IPS-NIHi7 (cell line): ENCODE results near the gene SLC23A2.
"Not testable (repeated sequence)": the region's sequence is repeated elsewhere in the genome, so short reads cannot be mapped to it uniquely, and the experiment has no call there.

ENCODE experiments used
- DNase-seq: peaks from one replicate; pipeline ENCODE4 v3.0.0; 2012; ENCODE audit warnings: mixed read lengths; ENCODE audit errors: extremely low spot score

The SLC23A2 gene

DNA sequence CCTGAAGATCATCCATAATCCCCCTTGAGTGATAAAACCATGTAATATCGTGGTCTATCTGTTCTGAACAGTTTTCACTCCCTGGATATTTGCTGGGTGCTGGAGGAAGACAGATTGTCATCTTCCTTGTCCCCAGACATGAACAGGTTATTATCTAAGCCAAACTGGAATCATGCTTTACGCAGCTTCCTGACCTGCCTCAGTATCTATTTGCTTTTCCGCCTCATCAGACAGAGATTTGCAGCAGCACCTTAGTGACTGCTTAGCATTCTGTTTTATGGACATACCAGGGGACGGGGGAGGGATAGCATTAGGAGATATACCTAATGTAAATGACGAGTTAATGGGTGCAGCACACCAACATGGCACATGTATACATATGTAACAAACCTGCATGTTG lies 124.6 kb downstream of the SLC23A2 start:
- no peak for DNase-seq

DNA sequence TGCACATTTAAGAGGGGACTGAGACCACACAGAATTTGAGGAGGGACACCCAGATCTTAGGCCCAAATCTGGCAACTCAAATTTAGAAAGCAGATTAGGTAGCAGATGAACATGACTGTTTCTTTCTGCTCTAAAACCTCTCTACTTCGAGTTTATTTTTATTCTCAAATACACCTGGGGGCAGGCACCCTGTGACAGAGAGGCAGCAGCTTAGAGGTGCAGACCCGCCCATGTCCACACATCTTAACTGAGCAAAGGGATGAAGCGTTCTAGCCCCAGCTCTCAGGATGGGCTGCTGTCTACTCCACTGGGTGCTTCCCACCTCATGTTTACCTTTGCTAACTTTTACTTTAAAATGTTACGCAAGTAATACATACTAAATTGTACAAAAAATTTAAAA lies 125.0 kb downstream of the SLC23A2 start:
- DNase-seq: no peak

DNA sequence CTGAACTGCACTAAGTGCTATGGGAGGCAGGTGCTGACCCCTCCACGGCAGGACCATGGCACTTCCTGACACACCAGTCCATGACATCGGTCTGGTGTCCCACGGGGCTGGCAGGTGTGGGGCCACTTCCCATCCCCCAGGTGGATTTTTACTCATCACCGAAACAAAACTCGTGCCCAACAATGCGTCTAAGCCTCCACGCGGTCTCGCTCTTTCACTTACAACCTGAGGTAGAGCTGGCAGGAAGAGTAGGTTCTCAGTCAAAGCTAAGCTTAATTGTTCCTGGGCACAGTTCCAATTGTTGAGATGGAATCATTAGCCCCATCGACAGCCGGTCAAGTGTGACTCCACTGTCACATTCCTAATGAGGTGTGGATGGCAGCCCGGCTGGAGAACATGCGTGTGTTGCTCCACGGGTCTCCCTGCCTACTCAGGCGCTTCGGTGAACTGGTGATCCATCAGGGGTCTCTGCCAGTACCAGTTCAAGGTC lies 125.7 kb downstream of the SLC23A2 start:
- no peak for DNase-seq

DNA sequence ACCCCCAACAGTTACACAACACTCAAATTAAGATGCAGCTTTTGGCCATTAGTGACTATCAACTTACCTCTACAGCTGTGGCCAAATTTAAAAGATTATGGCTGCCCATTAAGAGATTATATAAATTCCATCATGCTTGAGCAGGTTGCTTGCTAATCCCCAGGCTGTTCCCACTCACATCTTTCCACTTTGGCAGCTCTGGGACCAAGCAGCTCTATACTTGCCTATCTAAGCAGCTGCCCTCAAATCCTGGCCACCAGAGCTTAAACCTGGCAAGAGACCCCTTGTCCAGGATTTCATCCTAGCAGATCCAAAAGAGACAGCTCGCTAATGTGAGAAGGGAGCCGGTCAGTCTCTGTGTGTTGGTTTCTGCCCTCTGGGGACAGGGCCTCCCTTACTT lies 127.9 kb downstream of the SLC23A2 start:
- no peak for DNase-seq

DNA sequence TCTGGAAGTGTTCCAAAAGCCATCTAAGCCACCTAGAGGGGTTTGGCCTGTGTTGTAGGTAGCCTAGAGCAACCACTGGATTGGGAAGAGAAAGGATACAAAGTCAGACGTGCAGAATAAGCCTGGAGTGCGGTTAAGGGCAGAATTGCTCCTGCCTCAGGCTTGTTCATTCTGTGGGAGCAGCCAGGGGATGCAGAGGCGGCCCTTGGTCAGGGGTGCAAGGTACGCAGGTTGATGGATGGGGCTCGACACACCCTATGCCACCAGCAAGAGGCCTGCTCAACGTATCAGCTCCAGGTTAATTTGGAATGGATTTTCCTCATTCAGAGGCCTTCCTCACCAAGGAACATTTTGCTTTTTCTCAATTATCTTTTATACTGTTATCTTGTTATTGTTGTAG lies 129.8 kb downstream of the SLC23A2 start:
- DNase-seq: no peak

DNA sequence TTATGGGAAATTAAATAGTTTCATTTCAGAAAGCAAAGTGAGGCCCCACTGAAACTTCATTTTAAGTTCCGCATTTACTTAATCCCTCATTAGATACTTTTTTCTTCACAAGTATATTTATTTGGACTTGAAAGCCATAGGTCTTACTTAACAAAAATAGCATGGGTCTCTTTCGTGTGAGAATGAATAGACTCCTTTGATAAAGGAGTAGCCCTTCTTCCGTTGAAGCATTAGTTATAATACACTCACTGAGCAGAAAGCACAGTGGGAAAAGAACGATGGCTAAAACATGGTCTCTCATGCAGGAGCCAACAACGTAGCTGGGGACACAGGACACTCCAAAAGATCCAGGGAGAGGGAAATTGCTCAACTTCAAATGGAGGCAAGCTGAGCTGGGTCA lies 130.4 kb downstream of the SLC23A2 start:
- DNase-seq: no peak

DNA sequence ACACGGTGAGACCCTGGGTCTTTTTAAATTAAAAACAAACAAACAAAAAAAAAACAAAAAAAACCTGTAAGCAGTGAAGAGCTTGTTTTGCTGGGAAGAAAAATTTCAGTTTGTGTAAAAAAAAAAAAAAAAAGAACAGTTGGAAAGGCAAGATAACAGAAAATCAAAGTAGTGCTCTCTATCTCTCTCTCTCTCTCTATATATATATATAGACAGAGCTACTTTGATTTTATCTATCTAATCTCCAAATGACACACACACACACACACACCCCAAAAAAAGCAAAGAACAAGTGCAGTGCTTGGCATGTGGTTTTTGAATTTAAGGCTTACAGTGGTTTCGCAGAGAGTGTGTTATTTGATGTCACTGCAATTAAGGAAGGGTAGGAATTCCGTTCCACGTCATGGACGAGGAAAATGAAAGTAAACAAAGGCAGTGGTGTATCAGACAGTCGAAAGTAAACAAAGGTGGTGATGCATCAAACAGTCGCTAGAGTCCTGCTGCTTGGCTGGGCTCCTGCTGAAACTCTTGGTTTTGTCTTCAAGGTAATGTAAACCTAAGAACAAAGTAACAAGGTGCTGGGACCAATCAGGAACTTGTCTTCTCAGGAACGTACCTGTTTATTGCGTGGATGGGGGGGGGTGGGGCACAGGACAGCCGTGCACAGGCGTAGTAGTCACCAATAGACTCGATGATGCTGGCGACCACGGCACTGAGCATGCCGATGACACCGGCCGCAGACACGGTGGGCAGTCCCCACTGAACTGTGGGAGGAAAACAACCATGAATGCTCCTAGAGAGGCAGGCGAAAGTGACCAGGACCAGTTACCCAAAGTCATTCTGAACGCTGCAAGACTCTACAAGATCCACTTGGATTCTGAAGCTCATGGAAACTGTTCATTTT lies 131.8 kb downstream of the SLC23A2 start:
- no peak for DNase-seq

DNA sequence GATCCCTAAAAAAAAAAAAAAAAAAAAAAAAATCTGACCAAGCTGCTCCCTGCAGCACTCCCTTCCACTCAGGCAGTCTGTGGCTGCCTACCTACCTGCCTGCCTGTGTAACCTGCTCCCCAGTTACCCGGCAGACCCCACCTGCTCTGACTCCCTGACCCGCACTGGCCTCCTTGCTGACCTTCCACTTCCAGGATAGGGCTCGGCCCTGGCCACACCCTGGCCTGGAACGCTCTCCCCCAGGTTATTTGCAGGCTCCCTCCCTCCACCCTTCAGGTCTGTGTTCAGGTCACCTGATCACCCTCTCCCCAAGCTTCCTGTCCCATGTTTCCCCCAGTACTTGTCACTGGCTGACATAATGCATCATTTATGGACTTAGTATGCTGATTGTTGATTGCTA lies 134.3 kb downstream of the SLC23A2 start:
- DNase-seq: no peak

DNA sequence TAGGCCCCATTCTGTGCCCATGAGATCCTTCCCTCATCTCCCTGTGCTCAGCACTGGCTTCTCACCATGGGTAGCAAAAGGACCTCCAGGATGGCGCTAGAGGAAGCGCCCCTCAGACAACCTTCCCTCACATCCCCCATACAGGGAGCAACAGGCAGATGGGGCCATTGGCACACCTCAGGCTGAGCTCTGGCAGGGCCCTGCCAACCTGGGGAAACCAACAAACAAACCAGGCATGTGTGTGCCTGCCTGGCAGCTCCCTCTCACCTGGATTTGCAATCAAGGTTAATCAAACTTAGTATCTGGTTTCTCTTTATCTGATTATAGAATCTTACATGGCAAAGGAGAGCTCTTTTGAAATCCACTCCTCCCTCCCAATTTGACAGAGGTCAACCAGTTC lies 134.9 kb downstream of the SLC23A2 start:
- DNase-seq: no peak

DNA sequence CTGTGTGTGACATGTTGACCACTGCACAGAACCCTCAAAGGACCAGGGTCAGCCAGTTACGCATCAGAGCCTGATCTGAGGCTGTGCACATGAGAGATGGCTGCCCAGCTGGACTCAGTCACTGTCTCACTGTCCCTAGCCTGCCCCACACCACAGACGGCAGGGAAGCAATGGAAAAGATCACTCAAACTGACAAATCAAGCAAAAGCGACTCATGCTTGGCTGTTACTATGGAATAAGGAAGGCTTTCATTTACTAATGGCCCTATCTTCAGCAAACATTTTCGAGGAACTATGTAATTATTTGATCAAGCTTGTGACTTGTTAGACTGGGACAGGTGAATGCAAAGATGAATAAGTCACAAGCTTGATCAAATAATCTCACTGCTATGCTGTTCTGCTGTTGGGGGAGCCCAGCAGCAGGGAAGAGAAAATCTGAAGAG lies 137.0 kb downstream of the SLC23A2 start:
- no peak for DNase-seq

DNA sequence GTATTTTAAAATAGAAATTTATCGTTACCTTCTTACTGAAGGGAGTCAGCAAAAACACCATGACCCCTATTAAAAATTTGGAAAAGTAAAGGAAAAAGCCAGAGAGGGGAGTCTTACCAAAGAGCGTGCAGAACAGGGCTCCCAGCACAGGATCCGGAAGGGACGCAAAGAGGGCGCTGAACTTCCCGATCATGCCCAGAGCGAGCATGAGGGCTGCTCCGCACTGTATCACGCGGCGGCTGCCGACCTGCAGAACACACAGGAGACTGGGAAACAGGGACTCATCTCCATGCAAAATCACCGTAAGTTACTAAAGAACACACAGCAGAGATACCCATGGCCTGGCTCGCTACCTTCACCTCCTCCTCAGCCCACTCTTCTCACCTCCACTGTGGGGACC lies 138.6 kb downstream of the SLC23A2 start:
- no peak for DNase-seq

DNA sequence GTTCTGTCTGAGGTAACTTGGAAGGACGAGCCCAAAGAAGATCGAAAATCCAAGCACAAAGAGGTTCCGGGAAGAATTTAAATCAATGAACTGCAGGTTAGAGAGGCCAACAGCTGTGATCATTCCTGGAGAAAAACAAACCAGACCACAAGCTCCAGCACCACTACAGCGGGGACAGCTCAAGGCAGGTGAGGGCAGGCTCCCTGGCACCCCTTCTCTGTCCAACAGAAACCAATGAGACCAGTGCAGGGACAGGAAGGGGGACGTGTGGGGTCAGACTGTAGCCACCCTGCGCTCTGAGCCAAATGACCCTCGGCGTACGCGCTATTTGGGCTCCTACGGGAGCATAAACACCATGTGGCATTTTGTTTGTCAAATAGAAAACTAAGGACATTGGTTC lies 139.3 kb downstream of the SLC23A2 start:
- DNase-seq: no peak

DNA sequence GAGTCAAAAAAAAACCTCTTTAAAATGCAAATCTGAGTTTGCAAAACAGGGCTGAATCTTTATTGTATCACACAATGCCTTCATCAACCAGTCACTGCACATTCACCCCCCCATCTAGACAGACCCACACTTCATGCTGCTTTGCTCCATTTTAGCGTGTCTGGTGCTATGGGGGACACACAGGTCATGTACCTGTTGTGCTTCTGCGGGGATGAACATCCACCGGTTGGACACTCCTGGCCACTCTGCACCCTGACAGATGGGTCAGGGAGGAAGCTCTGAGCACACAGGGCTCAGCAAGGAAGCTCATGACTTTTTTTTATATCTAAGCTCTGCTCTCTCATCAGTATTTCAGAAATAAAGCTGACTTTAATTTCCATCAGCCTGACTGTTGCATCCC lies 143.3 kb downstream of the SLC23A2 start:
- DNase-seq: no peak

DNA sequence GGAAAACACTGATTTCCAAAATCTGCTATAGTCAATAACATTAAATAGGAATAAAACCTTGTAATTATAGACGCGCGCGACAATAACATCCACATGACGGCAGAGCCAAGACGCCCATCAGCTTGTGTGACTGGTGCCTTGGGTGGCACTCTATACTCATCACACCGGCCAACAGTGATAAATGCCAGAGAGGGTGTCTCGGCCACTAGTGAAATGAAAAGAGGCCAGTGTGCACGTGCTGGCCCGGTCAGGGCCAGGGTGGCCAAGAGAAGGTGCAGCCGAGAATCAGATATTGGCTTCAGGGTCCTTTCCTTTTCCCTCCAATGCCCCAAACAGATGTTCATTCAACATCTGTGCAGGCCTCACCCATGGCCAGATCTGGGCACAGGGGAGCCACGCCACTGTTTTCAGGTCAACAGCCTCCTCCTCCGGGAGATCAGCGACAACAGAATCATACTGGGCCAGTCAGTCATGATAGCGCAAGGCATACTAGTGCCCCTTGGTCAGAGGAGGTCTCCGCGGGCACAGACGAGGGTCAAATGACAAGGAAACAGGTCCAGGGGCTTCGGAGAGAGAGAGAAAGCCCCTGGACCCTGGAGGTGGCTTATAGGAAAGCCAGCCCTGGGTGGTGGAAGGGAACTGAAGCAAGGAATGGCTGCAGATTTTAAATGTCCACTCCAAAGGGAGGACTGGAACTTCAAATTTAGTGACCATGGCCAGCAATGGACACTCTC lies 145.1 kb downstream of the SLC23A2 start:
- DNase-seq: no peak

DNA sequence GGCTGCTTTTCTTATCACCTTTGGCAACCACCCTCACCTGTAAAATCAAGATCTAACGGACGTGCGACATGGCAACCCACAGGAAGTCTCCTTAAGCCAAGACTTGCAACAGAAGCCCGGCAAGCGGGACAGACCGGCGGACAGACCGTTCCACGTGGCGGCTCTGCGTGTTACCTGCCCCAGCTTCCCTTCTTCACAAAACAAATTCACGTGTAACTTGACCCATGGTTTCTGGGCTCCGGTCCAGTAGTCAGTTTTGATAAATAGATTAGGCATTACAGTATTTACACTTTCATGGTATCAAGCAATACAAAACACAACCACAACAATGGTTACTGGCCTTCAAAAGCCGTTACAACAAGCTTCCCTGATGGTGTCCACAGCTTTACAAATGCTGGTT lies 145.8 kb downstream of the SLC23A2 start:
- DNase-seq: no peak

DNA sequence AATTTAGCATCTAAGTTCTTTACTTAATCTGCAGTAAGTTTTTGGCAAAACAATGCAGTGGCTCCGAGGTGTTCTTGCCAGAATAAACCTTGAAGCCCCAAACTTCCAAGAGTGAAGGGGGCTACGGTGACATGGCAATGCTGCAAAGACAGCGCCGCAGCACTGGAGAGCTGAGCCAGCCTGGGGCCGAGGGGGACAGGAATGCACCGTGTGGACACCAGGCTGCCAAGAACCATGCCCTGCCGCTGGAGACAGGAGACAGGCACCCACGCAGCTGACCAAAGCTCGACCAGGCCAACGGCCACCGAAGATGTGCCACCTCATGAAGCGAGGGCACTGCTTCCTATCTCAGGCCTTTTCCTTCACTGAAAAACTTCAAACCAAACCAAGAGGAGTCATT lies 146.2 kb downstream of the SLC23A2 start:
- no peak for DNase-seq

DNA sequence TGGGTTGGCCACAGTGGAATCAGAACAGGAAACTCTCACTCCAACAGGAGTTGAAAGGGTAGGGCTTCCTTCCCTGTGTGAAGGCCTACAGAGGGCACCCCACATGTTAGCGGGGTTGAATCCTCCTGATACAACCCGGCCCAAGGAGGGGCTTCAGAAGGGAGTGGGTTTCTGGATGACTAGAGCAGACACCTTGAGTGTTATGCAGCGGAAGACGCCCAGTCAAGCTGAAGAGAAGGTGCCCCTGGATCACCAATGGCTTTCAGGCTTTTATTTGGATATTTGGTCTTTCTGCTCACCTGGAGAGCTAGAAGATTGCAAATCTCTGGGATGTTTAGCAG lies 146.8 kb downstream of the SLC23A2 start:
- DNase-seq: no peak

DNA sequence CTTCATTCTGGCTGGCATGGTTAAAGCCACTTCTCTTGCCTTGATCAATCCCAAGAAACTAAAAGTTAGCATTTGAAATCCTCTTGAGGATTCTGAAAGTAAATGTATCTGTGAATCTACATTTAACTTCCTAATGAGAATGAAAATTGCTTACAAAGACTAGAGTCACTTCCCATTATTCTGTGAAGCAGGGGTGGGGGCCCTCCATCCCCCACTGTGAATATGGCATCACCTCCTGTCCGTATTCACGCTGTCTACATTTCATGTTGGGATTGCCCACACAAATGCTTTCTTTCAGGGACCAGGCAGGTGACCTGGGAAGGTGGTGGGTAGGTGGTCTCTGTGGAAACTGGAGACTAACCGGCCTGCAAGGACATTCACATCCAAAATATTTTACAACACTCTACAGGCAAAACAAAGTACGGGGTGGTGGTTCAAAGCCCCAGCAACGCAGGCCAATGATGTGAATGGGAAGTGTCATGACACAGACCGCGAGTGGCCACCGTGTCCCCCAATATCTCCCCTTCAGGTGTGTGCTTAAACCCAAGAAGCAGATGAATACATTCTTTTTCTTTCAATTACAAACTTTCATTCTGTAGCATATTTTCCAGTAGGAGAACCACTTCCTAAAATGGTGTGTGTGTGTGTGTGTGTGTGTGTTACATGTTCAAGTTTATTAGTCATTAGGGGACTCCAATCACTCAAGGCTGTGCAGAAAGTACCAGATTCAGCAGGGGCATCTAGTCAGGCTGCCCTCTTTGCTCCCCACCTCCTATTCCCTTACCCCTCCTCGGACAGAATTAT lies 147.4 kb downstream of the SLC23A2 start:
- DNase-seq: no peak

DNA sequence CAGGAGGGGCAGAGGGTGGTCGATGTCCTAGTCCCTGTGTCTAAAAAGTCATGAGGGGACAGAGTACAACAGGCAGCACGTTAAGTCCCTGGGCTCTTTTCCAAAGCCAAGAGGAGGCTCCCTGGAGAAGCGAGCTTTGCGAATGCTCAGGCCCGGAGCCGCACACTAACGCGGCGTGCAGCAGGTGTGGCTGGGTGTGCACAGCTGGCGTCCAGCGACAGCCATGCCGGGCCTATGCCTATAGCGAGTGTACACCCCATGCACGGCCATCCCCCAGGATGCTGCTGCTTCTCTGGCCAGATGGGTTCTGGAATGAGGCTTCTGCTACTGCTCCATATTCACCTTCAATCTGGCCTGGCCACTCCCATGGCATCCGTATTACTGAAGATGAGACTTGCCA lies 148.3 kb downstream of the SLC23A2 start:
- no peak for DNase-seq

DNA sequence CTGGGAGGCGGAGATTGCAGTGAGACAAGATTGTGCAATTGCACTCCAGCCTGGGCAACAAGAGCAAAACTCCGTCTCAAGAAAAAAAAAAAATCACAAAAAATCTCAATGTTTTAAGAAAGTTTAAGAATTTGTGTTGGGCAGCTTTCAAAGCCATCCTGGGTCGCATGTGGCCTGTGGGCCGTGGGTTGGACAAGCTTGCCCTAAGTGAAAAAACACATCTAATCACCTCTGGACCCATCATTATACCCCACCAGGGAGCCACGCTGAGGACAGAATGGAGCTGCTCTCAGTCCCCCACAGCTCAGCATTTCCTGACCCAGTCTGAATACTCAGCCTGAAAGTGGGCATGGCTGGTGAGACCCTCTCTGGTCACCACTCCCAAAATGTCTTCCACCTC lies 150.3 kb downstream of the SLC23A2 start:
- DNase-seq: no peak

DNA sequence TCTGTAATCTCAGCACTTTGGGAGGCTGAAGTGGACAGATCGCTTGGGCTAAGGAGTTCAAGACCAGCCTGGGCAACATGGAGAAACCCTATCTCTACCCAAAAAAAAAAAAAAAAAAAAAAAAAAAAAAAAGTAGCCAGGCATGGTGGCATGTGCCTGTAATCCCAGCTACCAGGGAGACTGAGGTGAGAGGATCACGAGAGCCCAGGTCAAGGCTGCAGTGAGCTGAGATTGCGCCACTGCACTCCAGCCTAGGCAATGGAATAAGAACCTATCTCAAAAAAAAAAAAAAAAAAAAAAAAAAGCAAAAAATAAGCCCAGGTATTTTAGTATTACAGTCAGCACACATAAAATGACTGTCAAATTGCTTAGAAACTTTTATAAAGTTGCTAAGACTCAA lies 152.5 kb downstream of the SLC23A2 start:
- DNase-seq: not testable (repeated sequence)

DNA sequence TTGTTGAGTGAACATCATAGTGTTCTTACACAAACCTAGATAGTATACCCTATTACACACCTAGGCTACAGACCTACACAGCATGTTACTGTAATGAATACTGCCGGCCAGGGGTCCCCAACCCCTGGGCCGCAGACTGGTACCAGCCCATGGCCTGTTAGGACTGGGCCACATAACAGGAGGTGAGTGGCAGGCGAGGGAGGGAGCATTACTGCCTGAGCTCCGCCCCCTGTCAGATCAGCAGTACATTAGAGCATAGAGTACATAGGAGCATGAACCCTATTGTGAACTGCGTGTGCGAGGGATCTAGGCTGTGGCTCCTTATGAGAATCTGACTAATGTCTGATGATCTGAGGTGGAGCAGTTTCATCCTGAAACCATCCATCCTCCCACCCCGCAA lies 153.3 kb downstream of the SLC23A2 start:
- no peak for DNase-seq
